GM12891 (cell line): ENCODE measurements around the gene PTCD1.

Experiments used
- SPI1 ChIP-seq: IDR thresholded peaks from 2 replicates; pipeline ENCODE4 v1.6.1; 2011; ENCODE audit warnings: low read depth, low read length, control low read depth
- TAF1 ChIP-seq: IDR thresholded peaks from 2 replicates; pipeline ENCODE4 v1.6.1; 2011; ENCODE audit warnings: low read depth, low read length, control low read depth

DNA sequence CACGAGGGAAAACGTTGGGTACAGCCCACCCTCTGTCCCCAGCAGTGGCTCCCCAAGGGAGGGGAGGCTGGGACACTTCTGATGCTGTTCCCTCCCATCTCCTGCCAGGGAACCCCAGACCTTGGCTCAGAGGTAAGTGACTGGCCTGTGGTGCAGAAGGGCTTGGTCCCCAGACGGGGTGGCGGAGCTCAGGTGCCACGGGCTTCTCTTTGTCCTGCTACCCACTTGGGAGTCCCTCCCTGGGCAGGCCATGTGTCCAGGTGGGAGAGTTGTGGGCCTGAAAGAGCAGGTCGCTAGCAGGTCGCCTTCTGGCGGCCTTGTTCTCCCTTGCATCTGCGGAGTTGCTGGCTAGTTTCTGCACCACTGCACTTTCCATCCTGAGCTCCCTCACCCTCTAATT is 17.3 kb upstream of the PTCD1 start:
- no peak for TF ChIP-seq SPI1
- no peak for TF ChIP-seq TAF1
